ENCODE data around the gene ANKRD26. TPM values are rescaled to one million over a fixed set of nuclear protein-coding genes. Genes with fewer than 3 reads are reported as not detected.

ANKRD26 gene
- polyA plus RNA-seq, 2 of the 4 experiments (the other 2 are of a cell fraction), result 4.0 to 4.1 TPM

DNA sequence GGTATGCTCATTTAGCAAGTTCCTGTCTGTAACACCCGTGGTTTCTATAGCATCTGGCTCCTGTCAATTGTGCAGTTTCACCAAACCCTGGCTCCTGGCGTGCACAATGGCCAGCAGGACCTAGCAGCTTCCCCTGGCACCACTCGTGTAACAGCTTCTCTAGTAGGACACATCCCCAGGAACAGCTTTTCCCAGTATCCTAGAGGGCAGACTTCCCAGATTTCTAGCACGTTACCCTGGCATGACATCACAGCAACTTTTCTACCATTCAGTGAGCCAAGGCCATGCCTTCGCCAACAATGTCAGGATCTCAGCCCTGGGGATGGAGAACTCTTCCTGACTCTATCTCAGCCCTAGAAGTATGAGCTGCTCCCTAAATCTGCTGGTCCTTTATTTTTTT lies 47.4 kb upstream of the ANKRD26 start:
- H3K9me3 ChIP-seq, result no peaks in the 10 kb centered on the region
- CTCF ChIA-PET, result no interaction called here
- no peak overlapping the region for H3K4me2 ChIP-seq
- H3K27ac ChIP-seq, result no peak overlapping the region
- ATAC-seq, result no peak
- peaks cover 10% of the 10 kb centered on the region; the same call in 1 of the 3 replicates for H3K4me1 ChIP-seq
- no peak for TF ChIP-seq MAFK (IDR thresholded peaks at IDR 0.05; ENCODE audit: partially characterized antibody)
- TF ChIP-seq RCOR1 (IDR thresholded peaks at IDR 0.05; ENCODE audit: low read depth, low read length), result no peak
- TF ChIP-seq MAZ (IDR thresholded peaks at IDR 0.05; ENCODE audit: borderline replicate concordance, low read depth, low read length), result no peak
- TF ChIP-seq EHMT2 (IDR thresholded peaks at IDR 0.05; ENCODE audit: low read depth), result no peak
- TF ChIP-seq, protein P1, sequence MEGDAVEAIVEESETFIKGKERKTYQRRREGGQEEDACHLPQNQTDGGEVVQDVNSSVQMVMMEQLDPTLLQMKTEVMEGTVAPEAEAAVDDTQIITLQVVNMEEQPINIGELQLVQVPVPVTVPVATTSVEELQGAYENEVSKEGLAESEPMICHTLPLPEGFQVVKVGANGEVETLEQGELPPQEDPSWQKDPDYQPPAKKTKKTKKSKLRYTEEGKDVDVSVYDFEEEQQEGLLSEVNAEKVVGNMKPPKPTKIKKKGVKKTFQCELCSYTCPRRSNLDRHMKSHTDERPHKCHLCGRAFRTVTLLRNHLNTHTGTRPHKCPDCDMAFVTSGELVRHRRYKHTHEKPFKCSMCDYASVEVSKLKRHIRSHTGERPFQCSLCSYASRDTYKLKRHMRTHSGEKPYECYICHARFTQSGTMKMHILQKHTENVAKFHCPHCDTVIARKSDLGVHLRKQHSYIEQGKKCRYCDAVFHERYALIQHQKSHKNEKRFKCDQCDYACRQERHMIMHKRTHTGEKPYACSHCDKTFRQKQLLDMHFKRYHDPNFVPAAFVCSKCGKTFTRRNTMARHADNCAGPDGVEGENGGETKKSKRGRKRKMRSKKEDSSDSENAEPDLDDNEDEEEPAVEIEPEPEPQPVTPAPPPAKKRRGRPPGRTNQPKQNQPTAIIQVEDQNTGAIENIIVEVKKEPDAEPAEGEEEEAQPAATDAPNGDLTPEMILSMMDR (IDR thresholded peaks at IDR 0.05), result no peak
- TF ChIP-seq JUNB (IDR thresholded peaks at IDR 0.05), result no peak
- TF ChIP-seq ESRRA (IDR thresholded peaks at IDR 0.05; ENCODE audit: borderline replicate concordance, low read length), result no peak
- TF ChIP-seq CBX8 (IDR thresholded peaks at IDR 0.05), result no peak
- TF ChIP-seq EP300 (IDR thresholded peaks at IDR 0.05), result no peak
- TF ChIP-seq, protein P2, sequence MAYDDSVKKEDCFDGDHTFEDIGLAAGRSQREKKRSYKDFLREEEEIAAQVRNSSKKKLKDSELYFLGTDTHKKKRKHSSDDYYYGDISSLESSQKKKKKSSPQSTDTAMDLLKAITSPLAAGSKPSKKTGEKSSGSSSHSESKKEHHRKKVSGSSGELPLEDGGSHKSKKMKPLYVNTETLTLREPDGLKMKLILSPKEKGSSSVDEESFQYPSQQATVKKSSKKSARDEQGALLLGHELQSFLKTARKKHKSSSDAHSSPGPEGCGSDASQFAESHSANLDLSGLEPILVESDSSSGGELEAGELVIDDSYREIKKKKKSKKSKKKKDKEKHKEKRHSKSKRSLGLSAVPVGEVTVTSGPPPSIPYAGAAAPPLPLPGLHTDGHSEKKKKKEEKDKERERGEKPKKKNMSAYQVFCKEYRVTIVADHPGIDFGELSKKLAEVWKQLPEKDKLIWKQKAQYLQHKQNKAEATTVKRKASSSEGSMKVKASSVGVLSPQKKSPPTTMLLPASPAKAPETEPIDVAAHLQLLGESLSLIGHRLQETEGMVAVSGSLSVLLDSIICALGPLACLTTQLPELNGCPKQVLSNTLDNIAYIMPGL (CRISPR knock-in tag; IDR thresholded peaks at IDR 0.05; ENCODE audit: borderline replicate concordance), result no peak
- TF ChIP-seq, protein P3, sequence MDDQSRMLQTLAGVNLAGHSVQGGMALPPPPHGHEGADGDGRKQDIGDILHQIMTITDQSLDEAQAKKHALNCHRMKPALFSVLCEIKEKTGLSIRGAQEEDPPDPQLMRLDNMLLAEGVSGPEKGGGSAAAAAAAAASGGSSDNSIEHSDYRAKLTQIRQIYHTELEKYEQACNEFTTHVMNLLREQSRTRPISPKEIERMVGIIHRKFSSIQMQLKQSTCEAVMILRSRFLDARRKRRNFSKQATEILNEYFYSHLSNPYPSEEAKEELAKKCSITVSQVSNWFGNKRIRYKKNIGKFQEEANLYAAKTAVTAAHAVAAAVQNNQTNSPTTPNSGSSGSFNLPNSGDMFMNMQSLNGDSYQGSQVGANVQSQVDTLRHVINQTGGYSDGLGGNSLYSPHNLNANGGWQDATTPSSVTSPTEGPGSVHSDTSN (IDR thresholded peaks at IDR 0.05), result no peak
- FAIRE-seq, result no peak
- no peak overlapping the region for H3K4me3 ChIP-seq
- 86% methylated on average over 5 of the region's 5 CpGs for WGBS (ENCODE audit: missing lambda C conversion rate)
- DNase-seq (ENCODE audit: low read depth in 1 of 2, low spot score in 1 of 2), result no peak
- POLR2A ChIA-PET, result no interaction called here

DNA sequence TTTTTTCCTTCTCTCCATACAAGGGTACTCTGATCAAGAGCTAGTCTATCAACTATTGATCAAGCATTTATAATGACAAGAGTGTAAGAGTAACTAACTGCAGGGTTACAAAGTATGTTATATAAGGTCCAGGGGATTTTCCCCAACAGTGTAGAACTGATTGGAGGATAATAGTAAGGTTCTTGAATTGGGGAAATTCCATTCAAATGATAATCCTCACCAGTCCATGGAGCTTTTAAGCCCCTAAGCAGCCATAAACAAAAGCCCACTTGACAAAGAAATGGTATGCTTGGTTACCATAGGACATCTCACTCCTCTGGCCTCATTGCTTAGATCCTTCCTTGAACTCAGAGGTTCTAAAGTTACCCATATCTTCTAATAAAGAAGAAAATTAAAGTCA lies 45.6 kb upstream of the ANKRD26 start:
- Histone ChIP-seq H3K4me1 (no peaks in the 10 kb centered on the region; the same call in 2 of the 3 replicates), H3K27ac (no peak overlapping the region), H3K9me3 (no peaks in the 10 kb centered on the region), H3K4me2 (no peak overlapping the region), H3K4me3 (no peak overlapping the region)
- FAIRE-seq (no peak), ATAC-seq (no peak), DNase-seq (ENCODE audit: low read depth in 1 of 2, low spot score in 1 of 2) (no peak)
- CTCF ChIA-PET, result interaction anchor here (0.8 kb wide), 1 partner anchor 140 kb away, joined by 3 read pairs; no protein-coding TSS in a partner anchor
- TF ChIP-seq, protein P4, sequence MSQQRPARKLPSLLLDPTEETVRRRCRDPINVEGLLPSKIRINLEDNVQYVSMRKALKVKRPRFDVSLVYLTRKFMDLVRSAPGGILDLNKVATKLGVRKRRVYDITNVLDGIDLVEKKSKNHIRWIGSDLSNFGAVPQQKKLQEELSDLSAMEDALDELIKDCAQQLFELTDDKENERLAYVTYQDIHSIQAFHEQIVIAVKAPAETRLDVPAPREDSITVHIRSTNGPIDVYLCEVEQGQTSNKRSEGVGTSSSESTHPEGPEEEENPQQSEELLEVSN (IDR thresholded peaks at IDR 0.05; ENCODE audit: borderline replicate concordance, low read depth), result no peak
- TF ChIP-seq MAZ (IDR thresholded peaks at IDR 0.05; ENCODE audit: borderline replicate concordance, low read depth, low read length), result no peak
- no peak for TF ChIP-seq SREBF2 (IDR thresholded peaks at IDR 0.05)
- no peak for TF ChIP-seq BHLHE40 (IDR thresholded peaks at IDR 0.05; ENCODE audit: low read depth, low read length)
- TF ChIP-seq HEYL (CRISPR knock-in tag; IDR thresholded peaks at IDR 0.05), result no peak
- TF ChIP-seq POLR2A (IDR thresholded peaks at IDR 0.05; ENCODE audit: low read length), result no peak
- TF ChIP-seq JUNB (IDR thresholded peaks at IDR 0.05), result no peak
- TF ChIP-seq POLR2AphosphoS2 (conservative IDR thresholded peaks at IDR 0.05; ENCODE audit: low read length), result no peak
- TF ChIP-seq GATA3 (IDR thresholded peaks at IDR 0.05; ENCODE audit: borderline replicate concordance), result no peak
- no peak for TF ChIP-seq TP53 (CRISPR knock-in tag; IDR thresholded peaks at IDR 0.05)
- no peak for TF ChIP-seq EHMT2 (IDR thresholded peaks at IDR 0.05; ENCODE audit: low read depth)
- TF ChIP-seq, protein P3 (IDR thresholded peaks at IDR 0.05), result no peak
- TF ChIP-seq, protein P5, sequence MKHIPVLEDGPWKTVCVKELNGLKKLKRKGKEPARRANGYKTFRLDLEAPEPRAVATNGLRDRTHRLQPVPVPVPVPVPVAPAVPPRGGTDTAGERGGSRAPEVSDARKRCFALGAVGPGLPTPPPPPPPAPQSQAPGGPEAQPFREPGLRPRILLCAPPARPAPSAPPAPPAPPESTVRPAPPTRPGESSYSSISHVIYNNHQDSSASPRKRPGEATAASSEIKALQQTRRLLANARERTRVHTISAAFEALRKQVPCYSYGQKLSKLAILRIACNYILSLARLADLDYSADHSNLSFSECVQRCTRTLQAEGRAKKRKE (CRISPR knock-in tag; IDR thresholded peaks at IDR 0.05; ENCODE audit: low read depth), result no peak
- TF ChIP-seq, protein P6, sequence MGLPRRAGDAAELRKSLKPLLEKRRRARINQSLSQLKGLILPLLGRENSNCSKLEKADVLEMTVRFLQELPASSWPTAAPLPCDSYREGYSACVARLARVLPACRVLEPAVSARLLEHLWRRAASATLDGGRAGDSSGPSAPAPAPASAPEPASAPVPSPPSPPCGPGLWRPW (IDR thresholded peaks at IDR 0.05), result no peak
- no peak for TF ChIP-seq RFX5 (IDR thresholded peaks at IDR 0.05)
- TF ChIP-seq, protein P7, sequence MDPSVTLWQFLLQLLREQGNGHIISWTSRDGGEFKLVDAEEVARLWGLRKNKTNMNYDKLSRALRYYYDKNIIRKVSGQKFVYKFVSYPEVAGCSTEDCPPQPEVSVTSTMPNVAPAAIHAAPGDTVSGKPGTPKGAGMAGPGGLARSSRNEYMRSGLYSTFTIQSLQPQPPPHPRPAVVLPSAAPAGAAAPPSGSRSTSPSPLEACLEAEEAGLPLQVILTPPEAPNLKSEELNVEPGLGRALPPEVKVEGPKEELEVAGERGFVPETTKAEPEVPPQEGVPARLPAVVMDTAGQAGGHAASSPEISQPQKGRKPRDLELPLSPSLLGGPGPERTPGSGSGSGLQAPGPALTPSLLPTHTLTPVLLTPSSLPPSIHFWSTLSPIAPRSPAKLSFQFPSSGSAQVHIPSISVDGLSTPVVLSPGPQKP (IDR thresholded peaks at IDR 0.05; ENCODE audit: low read depth, low read length), result no peak
- POLR2A ChIA-PET, result no interaction called here
